Mucosa of descending colon (tissue), 3 donors: ENCODE data around the gene PYDC1. TPM values are rescaled to one million over a fixed set of nuclear protein-coding genes. Genes with fewer than 3 reads are reported as not detected.

Experiments
- ATAC-seq: fragments of 200-7000 bp; cut with Tn5 transposase; one replicate; pipeline ENCODE4 v1.9.1; 2020; ENCODE audit warnings: mild to moderate bottlenecking, moderate library complexity
- DNase-seq, 3 donors: peaks; one replicate each; pipeline ENCODE4 v3.0.0-alpha.2; 2020
- H3K36me3 ChIP-seq: fragments of 200-600 bp; one replicate; pipeline ENCODE4 v1.8.0; 2021; ENCODE audit warnings: low read depth, mild to moderate bottlenecking
- H3K4me1 ChIP-seq: fragments of 200-600 bp; one replicate; pipeline ENCODE4 v1.8.0; 2021; ENCODE audit warnings: low read depth, mild to moderate bottlenecking
- H3K4me3 ChIP-seq: fragments of 200-600 bp; one replicate; pipeline ENCODE4 v1.8.0; 2021; ENCODE audit warnings: mild to moderate bottlenecking
- H3K9me3 ChIP-seq: fragments of 200-600 bp; one replicate; pipeline ENCODE4 v1.8.0; 2021; ENCODE audit warnings: mild to moderate bottlenecking
- intact Hi-C, 2 donors: fragments of 100-400 bp; cut with DNase I in 1 of 2; cut with micrococcal nuclease in 1 of 2; formaldehyde crosslinking; loops; one replicate each; pipeline versions ENCODE4 v1.11.0 to v1.11.1; 2022; cut with DNase I, micrococcal nuclease
- total RNA-seq, 3 donors: library from RNA; stranded (reverse); fragmentation: NEBNext Ultra II Directional in 2 of 3; extraction: Animal tissue kit (Norgen Biotek cat#: 25700) in 2 of 3; gene quantifications; one replicate each; pipeline versions ENCODE4 v1.2.1 to v1.2.4, GENCODE V29; 2021 to 2023
- TF ChIP-seq, protein P1 (sequence below): fragments of 200-600 bp; IDR thresholded peaks from one replicate; pipeline ENCODE4 v1.8.0; 2022; ENCODE audit warnings: antibody characterized with exemption, mild to moderate bottlenecking
- donor health status: DM: no; HTN: no; CAD: no; lungs with moderate emphysema.
- donor health status: DM: no; HTN: no; CAD: no.
- donor health status: DM: no; HTN: yes; CAD: no.

PYDC1 gene
- total RNA-seq, 3 donors from 2014 or later = not detected

DNA sequence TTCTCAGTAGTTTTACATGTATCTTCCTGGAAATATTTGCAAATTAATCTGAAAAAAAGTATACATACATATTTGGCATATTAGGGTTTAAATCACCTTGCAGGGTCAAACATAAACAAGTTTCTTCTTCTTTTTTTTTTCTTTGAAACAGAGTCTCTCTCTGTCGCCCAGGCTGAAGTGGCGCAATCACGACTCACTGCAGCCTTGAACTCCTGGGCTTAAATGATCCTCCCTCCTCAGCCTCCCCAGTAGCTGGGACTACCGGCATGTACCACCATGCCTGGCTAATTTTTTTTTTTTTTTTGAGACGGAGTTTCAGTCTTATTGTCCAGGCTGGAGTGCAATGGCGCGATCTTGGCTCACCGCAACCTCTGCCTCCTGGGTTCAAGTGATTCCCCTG lies 49.6 kb downstream of the PYDC1 start:
- ATAC-seq = no peak
- no peaks in the 10 kb centered on the region for H3K4me1 ChIP-seq
- no peak overlapping the region for H3K4me3 ChIP-seq
- intact Hi-C loops = no loop called here
- TF ChIP-seq, protein P1, sequence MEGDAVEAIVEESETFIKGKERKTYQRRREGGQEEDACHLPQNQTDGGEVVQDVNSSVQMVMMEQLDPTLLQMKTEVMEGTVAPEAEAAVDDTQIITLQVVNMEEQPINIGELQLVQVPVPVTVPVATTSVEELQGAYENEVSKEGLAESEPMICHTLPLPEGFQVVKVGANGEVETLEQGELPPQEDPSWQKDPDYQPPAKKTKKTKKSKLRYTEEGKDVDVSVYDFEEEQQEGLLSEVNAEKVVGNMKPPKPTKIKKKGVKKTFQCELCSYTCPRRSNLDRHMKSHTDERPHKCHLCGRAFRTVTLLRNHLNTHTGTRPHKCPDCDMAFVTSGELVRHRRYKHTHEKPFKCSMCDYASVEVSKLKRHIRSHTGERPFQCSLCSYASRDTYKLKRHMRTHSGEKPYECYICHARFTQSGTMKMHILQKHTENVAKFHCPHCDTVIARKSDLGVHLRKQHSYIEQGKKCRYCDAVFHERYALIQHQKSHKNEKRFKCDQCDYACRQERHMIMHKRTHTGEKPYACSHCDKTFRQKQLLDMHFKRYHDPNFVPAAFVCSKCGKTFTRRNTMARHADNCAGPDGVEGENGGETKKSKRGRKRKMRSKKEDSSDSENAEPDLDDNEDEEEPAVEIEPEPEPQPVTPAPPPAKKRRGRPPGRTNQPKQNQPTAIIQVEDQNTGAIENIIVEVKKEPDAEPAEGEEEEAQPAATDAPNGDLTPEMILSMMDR = no peak
- no peaks in the 10 kb centered on the region for H3K36me3 ChIP-seq
- DNase-seq = no peak
- no peaks in the 10 kb centered on the region for H3K9me3 ChIP-seq

Other genes starting within 250 kb of the PYDC1 start
- gene HSD3B7, start 231.9 kb downstream of the PYDC1 start, total RNA-seq = 10 to 100 TPM; 16.5 to 27.7 (median 23.2) TPM
- 1 to 10 TPM in 1 of 3 donors, under 1 TPM in 2; 0.14 to 2.8 (median 0.84) TPM for gene STX1B, start 206.5 kb downstream of the PYDC1 start, total RNA-seq
- gene STX4, start 183.6 kb downstream of the PYDC1 start, total RNA-seq = 10 to 100 TPM; 74.8 to 87.7 (median 86.9) TPM
- 10 to 100 TPM in 1 of 3 donors, 1 to 10 TPM in 2; 8.3 to 10.2 (median 9.8) TPM for gene ZNF668, start 142.9 kb downstream of the PYDC1 start, total RNA-seq
- 10 to 100 TPM; 19.1 to 20.3 (median 20.0) TPM for gene ZNF646, start 142.7 kb downstream of the PYDC1 start, total RNA-seq
- 1 to 10 TPM; 1.1 to 2.7 (median 1.3) TPM for gene PRSS53, start 128.2 kb downstream of the PYDC1 start, total RNA-seq
- 10 to 100 TPM; 31.9 to 67.9 (median 41.3) TPM for gene VKORC1, start 122.3 kb downstream of the PYDC1 start, total RNA-seq
- gene BCKDK, start 108.7 kb downstream of the PYDC1 start, total RNA-seq = 10 to 100 TPM; 31.7 to 40.1 (median 36.6) TPM
- gene KAT8, start 99.5 kb downstream of the PYDC1 start, total RNA-seq = 10 to 100 TPM; 61.1 to 83.1 (median 69.6) TPM
- 100 to 1,000 TPM; 163 to 482 (median 422) TPM for gene PRSS8, start 81.4 kb downstream of the PYDC1 start, total RNA-seq
- gene PRSS36, start 67.1 kb downstream of the PYDC1 start, total RNA-seq = 10 to 100 TPM in 1 of 3 donors, 1 to 10 TPM in 2; 8.2 to 10.2 (median 9.5) TPM
- 100 to 1,000 TPM; 167 to 264 (median 189) TPM for gene FUS, start 37.0 kb downstream of the PYDC1 start, total RNA-seq
- gene PYCARD, start 14.4 kb downstream of the PYDC1 start, total RNA-seq = 10 to 100 TPM; 39.2 to 63.4 (median 63.1) TPM
- gene TRIM72, start 3.0 kb downstream of the PYDC1 start, total RNA-seq = under 1 TPM in 1 of 3 donors, not detected in 2; 0.02 TPM
- gene ITGAM, start 42.8 kb upstream of the PYDC1 start, total RNA-seq = 10 to 100 TPM in 1 of 3 donors, 1 to 10 TPM in 2; 4.5 to 13.0 (median 5.7) TPM
- gene ITGAX, start 138.0 kb upstream of the PYDC1 start, total RNA-seq = 1 to 10 TPM; 2.9 to 8.6 (median 3.5) TPM
- under 1 TPM in 1 of 3 donors, not detected in 2; 0.41 TPM for gene ITGAD, start 176.2 kb upstream of the PYDC1 start, total RNA-seq
- under 1 TPM in 1 of 3 donors, not detected in 2; 0.80 TPM for gene COX6A2, start 211.2 kb upstream of the PYDC1 start, total RNA-seq
- under 1 TPM; 0.38 to 0.76 (median 0.53) TPM for gene ZNF843, start 225.7 kb upstream of the PYDC1 start, total RNA-seq
- gene ARMC5, start 242.4 kb upstream of the PYDC1 start, total RNA-seq = 1 to 10 TPM; 8.3 to 9.9 (median 8.5) TPM